BJ (cell line): ENCODE measurements around the gene XYLT1. TPM values are rescaled to one million over a fixed set of nuclear protein-coding genes. Genes with fewer than 3 reads are reported as not detected.

Experiments used
- CTCF ChIA-PET: fragments of 350-600 bp; formaldehyde crosslinking; extraction: SDS; loops from one replicate; lab custom pipeline; 2021; ENCODE audit warnings: antibody characterized with exemption, inconsistent platforms; lab: Yijun Ruan, JAX
- POLR2A ChIA-PET: fragments of 300-600 bp; sonication (Branson Sonifier 250); formaldehyde crosslinking; extraction: SDS; loops from one replicate; lab custom pipeline; 2021; ENCODE audit warnings: antibody characterized with exemption; lab: Charles Lee
- DNase-seq: peaks from one replicate; pipeline ENCODE4 v3.0.0-alpha.2; 2011; ENCODE audit warnings: low read depth
- H3K27me3 ChIP-seq: 2 replicates; pipeline ENCODE4 v1.6.0; 2011; ENCODE audit warnings: low read length; ENCODE audit not compliant: control insufficient read depth, insufficient read depth
- H3K36me3 ChIP-seq: 2 replicates; pipeline ENCODE4 v1.5.1; 2011; ENCODE audit warnings: low read length; ENCODE audit not compliant: control insufficient read depth, insufficient read depth
- H3K4me3 ChIP-seq: 2 replicates; pipeline ENCODE4 v1.5.1; 2011; ENCODE audit warnings: low read depth, mild to moderate bottlenecking, control low read depth, low read length
- polyA plus RNA-seq: library from polyadenylated mRNA; depleted of rRNA; stranded (reverse); fragments of >200 nt; gene quantifications from 2 replicates; pipeline ENCODE4 v1.2.3, GENCODE V29; 2011
- TF ChIP-seq, protein P1 (sequence below): IDR thresholded peaks from 2 replicates; pipeline ENCODE4 v1.5.1; 2011; ENCODE audit warnings: low read depth, mild to moderate bottlenecking, control low read depth, inconsistent platforms, low read length, moderate library complexity; ENCODE audit not compliant: insufficient read depth

Gene XYLT1
- polyA plus RNA-seq, 1 experiment: 15.9 TPM

DNA sequence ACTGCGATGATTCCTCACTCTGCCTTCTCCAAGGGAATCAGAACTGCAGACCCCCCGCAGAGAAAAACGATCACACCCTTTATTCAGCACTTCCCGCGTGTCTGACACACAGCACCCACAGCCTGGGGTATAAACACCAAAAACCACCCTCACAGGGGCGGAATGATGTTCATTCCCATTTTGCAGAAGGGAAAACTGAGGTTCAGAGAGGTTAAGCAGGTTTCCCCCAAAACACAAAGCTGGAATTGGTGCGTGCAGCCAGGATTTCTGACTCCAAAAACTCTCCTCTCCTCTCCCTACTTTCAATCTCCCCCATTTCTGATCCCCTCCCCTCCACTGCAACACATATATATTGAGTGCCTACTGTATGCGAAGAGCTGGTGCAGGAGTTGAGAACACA lies 55.8 kb downstream of the XYLT1 start:
- Histone ChIP-seq H3K4me3 (no peak overlapping the region), H3K27me3 (no peaks in the 10 kb centered on the region), H3K36me3 (no peaks in the 10 kb centered on the region)
- TF ChIP-seq, protein P1, sequence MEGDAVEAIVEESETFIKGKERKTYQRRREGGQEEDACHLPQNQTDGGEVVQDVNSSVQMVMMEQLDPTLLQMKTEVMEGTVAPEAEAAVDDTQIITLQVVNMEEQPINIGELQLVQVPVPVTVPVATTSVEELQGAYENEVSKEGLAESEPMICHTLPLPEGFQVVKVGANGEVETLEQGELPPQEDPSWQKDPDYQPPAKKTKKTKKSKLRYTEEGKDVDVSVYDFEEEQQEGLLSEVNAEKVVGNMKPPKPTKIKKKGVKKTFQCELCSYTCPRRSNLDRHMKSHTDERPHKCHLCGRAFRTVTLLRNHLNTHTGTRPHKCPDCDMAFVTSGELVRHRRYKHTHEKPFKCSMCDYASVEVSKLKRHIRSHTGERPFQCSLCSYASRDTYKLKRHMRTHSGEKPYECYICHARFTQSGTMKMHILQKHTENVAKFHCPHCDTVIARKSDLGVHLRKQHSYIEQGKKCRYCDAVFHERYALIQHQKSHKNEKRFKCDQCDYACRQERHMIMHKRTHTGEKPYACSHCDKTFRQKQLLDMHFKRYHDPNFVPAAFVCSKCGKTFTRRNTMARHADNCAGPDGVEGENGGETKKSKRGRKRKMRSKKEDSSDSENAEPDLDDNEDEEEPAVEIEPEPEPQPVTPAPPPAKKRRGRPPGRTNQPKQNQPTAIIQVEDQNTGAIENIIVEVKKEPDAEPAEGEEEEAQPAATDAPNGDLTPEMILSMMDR: no peak
- ChIA-PET CTCF (interaction anchor here (1.4 to 1.6 kb wide), 2 partner anchors 9 to 68 kb away, joined by 5 to 6 read pairs; no protein-coding TSS in a partner anchor), POLR2A (no interaction called here)
- DNase-seq: no peak

DNA sequence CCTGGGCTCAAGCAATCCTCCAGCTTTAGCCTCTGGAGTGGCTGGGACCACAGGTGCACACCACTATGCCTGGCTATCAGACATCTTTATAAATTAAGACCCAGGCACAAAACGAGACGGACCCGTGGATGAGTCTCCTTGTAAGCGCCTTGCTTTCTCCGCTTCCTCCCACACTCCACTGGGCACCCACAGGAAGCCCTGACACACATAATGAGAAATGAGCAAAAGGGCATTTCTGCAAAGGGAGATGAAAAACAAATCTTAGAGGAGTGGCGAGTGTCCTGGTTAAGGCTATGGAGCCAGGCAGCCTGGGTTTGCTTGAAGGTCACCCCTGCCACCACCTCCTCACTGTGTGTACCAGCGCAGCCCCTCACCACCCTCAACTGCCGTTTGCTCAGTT lies 56.3 kb downstream of the XYLT1 start:
- TF ChIP-seq, protein P1: no peak
- Histone ChIP-seq H3K27me3 (no peaks in the 10 kb centered on the region), H3K4me3 (no peak overlapping the region), H3K36me3 (no peaks in the 10 kb centered on the region)
- ChIA-PET CTCF (no interaction called here), POLR2A (no interaction called here)
- no peak for DNase-seq

DNA sequence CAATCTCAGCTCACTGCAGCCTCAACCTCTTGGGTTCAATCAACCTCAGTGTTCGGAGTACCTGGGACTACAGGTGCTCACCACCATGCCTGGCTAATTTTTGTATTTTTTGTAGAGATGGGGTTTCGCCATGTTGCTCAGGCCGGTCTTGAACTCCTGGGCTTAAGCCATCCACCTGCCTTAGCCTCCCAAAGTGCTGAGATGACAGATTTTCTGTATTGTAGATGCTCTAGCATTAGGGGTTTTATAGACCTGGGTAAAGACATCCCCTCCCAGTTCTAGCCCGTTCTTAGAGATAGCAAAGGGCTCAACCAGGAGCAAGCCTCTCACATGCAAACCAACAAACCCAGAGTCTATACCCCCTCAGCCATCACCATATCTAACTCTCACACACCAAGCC lies 57.3 kb downstream of the XYLT1 start:
- CTCF ChIA-PET: no interaction called here
- Histone ChIP-seq H3K4me3 (no peak overlapping the region), H3K36me3 (no peaks in the 10 kb centered on the region), H3K27me3 (no peaks in the 10 kb centered on the region)
- TF ChIP-seq, protein P1: no peak
- POLR2A ChIA-PET: no interaction called here
- DNase-seq: no peak

DNA sequence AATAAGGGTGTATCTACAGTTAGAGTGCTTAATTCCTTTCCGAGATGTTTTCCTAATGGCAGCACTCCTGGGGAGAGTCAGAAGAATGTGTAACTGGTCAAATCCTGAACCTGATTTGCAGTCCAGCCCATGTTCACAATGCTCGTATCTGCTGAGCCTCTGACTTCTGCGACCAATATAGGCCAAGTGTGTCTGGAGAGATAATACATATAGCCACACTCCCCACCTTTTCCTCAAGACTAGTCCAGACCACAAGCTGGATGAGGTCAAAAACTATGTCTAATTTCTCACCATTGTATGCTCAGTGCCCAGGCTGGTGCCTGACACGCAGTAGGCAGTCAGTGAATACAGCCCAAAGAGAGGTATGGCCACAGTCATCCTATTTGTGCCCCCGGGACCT lies 58.0 kb downstream of the XYLT1 start:
- ChIA-PET POLR2A (no interaction called here), CTCF (no interaction called here)
- Histone ChIP-seq H3K4me3 (no peak overlapping the region), H3K27me3 (no peaks in the 10 kb centered on the region), H3K36me3 (no peaks in the 10 kb centered on the region)
- TF ChIP-seq, protein P1: no peak
- no peak for DNase-seq

DNA sequence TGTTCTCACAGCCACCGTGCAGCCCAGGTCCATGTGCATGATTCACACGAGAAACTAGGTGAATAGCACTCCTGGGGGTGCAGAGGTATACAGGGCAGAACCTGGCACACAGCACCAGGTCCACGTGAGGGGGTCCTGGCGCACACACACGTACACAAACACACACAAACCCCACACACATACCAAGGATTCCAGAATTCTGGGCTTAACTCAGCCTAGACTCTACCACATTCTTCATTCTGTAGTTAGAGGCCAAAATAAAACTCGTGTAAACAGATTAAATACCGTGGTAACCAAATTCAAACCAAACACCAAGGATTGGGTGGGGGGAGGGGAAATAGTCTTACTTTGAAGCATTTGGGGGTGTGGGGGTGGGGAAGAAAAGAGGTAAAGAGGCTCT lies 58.5 kb downstream of the XYLT1 start:
- Histone ChIP-seq H3K4me3 (no peak overlapping the region), H3K27me3 (no peaks in the 10 kb centered on the region), H3K36me3 (no peaks in the 10 kb centered on the region)
- ChIA-PET CTCF (no interaction called here), POLR2A (no interaction called here)
- no peak for DNase-seq
- TF ChIP-seq, protein P1: no peak
